Measurements from ENCODE around the gene RGL1.
A peak's percentile ranks its signal among the peaks of the same experiment; 100 is the strongest.

The RGL1 gene

GRCh38 chr1:183824291-183824690, 19.4 kb downstream of the RGL1 start:
- DNase-seq: no peak

GRCh38 chr1:183827801-183828200, 22.9 kb downstream of the RGL1 start:
- no peak for DNase-seq

DNA sequence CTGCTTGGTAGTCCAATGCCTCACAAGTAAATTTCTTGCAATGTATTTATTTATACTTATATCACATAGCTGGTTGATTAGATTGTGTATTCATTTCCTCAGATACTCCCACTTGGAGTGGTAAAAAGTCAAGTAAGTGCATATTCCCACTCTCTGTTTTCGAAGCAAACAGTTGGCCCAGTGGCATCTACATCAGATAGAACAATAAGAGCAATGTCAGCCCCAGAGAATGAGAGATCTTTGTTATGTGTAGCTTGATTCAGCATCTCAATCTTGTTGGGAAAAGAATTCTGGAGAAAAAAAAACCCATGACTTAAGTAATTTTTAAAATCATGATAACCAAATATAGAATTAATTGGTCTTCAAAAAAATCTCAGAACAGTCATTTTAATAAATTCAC, 25.5 kb downstream of the RGL1 start:
- DNase-seq: no peak

GRCh38 chr1:183831311-183831710, 26.4 kb downstream of the RGL1 start:
- DNase-seq: no peak

DNA sequence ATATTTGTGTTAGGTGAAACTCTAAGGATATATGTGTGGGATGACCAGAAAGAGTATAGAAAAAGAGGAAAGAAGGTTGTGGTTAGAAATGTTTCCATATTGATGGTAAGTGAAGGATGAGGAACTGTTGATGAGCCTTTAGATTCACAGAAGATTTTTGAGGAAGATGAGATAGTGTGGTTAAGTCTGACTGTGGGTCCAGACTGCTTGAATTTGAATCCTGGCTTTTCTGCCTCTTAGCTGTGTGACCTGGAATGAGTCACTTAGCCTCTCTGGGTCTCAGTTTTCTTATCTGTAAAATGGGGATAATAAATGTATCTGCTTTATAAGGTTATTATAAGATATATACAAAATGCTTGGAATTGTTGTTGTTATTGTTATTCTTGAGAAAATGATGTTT, 27.5 kb downstream of the RGL1 start:
- DNase-seq: peak; percentile 71

DNA sequence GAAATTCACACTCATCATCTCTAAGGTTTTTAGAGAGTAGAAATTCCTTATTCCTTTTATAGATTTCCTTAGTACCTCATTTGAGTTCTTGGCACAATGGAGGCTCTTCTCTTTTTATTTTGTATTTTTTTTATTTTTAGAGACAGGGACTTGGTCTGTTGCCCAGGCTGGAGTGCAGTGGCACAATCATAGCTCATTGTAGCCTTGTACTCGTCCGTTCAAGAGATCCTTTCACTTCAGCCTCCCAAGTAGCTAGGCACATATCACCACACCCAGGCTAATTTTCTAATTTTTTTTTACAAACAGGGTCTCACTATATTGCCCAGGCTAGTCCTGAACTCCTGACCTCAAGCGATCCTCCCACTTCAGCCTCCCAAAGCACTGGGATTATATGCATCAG, 29.6 kb downstream of the RGL1 start:
- DNase-seq: no peak

DNA sequence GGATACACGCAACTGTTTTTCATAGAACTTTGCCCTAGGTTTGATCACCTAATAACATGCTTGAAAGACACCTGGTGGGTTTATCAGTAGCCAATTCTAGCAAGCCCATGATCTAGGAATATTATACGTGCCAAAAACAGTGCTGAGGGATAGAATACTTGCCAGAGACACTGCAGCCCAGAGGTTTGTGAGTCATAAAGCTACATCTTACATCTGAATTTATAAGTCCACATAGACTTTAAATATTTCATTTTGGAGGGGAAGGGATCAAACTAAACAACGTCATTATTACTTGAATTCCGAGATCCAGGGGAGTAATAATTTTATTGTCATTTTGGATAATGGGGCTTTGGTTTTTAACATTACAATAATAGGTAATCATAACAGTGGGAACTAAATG, 31.7 kb downstream of the RGL1 start:
- DNase-seq: no peak

GRCh38 chr1:183837062-183837461, 32.1 kb downstream of the RGL1 start:
- DNase-seq: no peak

DNA sequence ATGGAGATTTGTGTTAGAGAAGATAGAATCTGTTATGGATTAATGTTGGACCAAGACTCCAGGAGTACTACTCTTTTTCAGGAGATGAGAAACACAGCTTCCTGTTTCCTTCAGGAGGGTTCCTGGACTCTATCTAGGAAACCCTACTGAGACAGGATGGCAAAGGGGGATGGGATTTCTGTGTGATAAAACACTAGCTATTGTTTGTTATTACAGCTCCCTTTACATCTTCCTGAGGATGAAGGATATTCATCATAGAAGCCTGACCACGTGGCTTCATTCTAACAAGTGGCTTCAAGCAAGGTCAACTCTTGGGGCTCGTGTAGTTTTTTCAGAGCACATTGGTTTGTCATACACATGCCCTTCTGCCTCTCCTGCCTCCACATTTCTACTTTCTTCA, 33.3 kb downstream of the RGL1 start:
- DNase-seq: no peak

- no peak for DNase-seq
Measured at GRCh38 chr1:183840140-183840539, 35.2 kb downstream of the RGL1 start.

- no peak for DNase-seq
Measured at GRCh38 chr1:183841550-183841949, 36.6 kb downstream of the RGL1 start.

GRCh38 chr1:183841950-183842794, 37.3 kb downstream of the RGL1 start:
- DNase-seq: peak; percentile 65

GRCh38 chr1:183842795-183843144, 37.9 kb downstream of the RGL1 start:
- no peak for DNase-seq

DNA sequence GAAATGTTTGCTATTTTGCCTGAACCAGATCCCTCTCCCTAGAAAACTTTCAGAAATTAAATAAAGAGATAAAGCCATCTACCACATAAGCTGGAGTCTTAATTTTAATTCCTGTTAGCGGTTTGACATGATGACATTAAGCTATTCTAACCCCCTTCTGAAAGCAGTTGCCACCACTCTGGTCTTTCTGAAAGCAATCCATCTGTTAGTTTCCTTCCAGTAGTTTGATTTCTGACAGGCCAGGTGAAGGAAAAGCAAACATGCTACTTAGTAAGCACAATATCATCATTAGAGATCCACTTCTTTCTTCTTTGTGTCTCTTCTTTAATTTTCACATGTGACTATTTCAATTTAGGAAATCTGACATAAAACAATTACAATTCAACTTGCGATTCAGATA, 39.9 kb downstream of the RGL1 start:
- no peak for DNase-seq

- no peak for DNase-seq
Measured at GRCh38 chr1:183845681-183846080, 40.8 kb downstream of the RGL1 start.

- DNase-seq: no peak
Measured at GRCh38 chr1:183847641-183848040, 42.7 kb downstream of the RGL1 start.

DNA sequence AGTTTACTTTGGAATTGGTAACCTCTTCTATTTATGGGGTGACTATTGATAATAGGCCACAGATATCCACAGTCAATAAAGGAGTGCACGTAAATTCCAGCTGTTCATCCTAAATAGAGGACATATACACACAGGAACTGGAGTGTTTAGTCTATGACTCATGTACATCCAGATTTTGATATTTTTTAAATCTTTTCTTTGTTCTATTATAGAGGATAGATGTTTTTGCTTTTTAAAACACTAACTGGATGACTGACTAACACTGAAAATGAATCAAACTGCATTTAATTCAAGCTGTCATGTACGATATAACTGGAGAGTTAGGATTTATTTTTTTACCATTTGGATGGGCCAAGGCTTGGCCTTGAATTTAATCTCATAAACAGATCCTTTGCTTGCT, 45.9 kb downstream of the RGL1 start:
- no peak for DNase-seq

GRCh38 chr1:183859119-183859518, 54.2 kb downstream of the RGL1 start:
- no peak for DNase-seq

DNA sequence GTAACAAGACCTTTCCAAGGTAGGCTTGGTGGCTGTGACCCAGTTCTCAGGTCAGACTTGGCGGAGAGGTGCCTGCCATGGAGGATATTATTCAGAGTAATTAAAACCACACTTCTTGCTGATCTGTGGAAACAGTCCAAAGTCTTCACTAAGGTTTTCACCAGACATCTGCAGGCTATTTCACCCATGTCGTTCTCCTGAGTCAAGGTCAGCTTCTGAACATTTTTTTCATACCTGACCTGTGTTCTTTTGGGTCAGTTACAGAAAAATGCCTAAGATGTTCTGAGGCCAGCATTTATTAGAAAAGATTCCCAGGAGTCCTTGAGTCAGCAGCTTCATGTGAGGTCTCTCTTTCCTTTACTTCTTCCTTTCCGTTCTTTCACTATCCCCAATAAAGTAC, 54.9 kb downstream of the RGL1 start:
- no peak for DNase-seq

DNA sequence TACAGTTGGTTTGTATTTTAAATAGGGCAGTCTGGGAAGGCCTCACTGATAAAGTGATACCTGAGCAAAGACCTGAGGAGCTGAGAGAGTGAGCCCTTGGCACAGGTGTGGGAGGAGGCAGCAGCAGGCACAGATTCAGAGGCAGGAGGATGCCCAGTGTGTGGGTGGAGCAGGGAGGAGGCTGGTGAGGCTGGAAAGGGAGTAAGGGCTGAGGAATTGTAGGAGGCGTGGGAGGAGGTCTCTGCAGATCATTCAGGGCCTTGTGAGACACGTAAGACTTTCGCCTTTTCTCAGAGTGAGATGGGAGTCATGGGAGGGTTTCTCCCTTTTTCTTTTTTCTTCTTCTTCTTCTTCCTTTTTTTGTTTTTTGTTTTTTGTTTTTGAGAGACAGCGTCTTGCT, 58.0 kb downstream of the RGL1 start:
- no peak for DNase-seq

- DNase-seq: no peak
Measured at GRCh38 chr1:183863852-183864251, 58.9 kb downstream of the RGL1 start.

- DNase-seq: no peak
Measured at GRCh38 chr1:183864611-183865010, 59.7 kb downstream of the RGL1 start.

GRCh38 chr1:183869230-183869629, 64.3 kb downstream of the RGL1 start:
- no peak for DNase-seq

- DNase-seq: peak; percentile 54
Measured at GRCh38 chr1:183869664-183870063, 64.7 kb downstream of the RGL1 start.

GRCh38 chr1:183870351-183871077, 65.6 kb downstream of the RGL1 start:
- peak; percentile 90 for DNase-seq

All from suppressor macrophage treated with lipopolysaccharide for 4 hours (primary cell).